Epithelial cell of proximal tubule (primary cell): Measurements from ENCODE around the gene MYO1D. TPM values are rescaled to one million over a fixed set of nuclear protein-coding genes. Genes with fewer than 3 reads are reported as not detected.

Experiments
- DNase-seq: peaks from one replicate; pipeline ENCODE4 v3.0.0-alpha.2; 2011; ENCODE audit warnings: low read depth
- H3K4me3 ChIP-seq: 2 replicates; pipeline ENCODE4 v1.5.1; 2011; ENCODE audit warnings: low read depth, mild to moderate bottlenecking, low read length
- total RNA-seq: library from RNA; depleted of rRNA; stranded (reverse); fragments of >200 nt; gene quantifications from 2 replicates; pipeline ENCODE4 v1.2.3, GENCODE V29; 2015
- TF ChIP-seq, protein P1 (sequence below): conservative IDR thresholded peaks from 2 replicates; pipeline ENCODE4 v1.5.1; 2012; ENCODE audit warnings: low read depth, mild to moderate bottlenecking, low read length

Gene MYO1D
- total RNA-seq, 1 donor from 2014 or later: 54.4 TPM

DNA sequence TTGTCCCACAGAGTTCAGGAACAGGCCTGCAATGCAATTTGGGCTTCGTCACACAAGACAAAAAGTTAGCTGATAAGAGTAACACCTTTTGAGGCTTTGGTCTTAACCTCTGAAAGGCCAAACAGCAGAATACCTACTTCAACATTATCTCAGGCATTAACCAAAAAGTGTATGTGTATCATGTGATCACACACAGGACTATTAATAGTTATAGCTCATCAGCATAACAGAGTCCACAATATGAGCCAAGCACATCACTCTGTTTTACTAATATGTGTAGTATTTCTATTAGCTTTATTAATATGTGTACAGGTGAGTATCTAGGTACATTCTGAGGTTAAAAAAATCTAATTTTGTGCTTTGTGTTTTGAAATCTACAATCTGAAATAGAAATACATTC is 30.8 kb downstream of the MYO1D start:
- no peak overlapping the region for H3K4me3 ChIP-seq
- DNase-seq: no peak
- TF ChIP-seq, protein P1, sequence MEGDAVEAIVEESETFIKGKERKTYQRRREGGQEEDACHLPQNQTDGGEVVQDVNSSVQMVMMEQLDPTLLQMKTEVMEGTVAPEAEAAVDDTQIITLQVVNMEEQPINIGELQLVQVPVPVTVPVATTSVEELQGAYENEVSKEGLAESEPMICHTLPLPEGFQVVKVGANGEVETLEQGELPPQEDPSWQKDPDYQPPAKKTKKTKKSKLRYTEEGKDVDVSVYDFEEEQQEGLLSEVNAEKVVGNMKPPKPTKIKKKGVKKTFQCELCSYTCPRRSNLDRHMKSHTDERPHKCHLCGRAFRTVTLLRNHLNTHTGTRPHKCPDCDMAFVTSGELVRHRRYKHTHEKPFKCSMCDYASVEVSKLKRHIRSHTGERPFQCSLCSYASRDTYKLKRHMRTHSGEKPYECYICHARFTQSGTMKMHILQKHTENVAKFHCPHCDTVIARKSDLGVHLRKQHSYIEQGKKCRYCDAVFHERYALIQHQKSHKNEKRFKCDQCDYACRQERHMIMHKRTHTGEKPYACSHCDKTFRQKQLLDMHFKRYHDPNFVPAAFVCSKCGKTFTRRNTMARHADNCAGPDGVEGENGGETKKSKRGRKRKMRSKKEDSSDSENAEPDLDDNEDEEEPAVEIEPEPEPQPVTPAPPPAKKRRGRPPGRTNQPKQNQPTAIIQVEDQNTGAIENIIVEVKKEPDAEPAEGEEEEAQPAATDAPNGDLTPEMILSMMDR: no peak

- no peak for DNase-seq
- TF ChIP-seq, protein P1: no peak
- H3K4me3 ChIP-seq: no peak overlapping the region
Measured at GRCh38 chr17:32840241-32840640, 36.7 kb downstream of the MYO1D start.

DNA sequence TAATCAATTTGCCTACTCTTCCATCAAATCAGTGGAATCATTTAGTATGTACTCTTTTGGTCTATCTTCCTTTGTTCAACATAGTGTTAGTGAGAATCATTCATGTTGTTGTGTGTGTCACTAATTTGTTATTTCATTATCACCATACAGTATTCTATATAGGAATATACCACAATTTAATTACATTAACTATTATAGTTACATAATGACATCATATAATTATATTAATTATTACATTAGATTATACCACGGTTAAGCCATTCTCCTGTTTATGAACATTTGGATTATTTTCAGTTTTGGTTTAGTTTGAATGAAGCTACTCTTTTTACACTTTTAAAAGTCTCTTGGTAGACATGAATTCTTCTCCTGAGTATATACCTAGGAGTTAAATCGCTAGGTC is 40.4 kb downstream of the MYO1D start:
- TF ChIP-seq, protein P1: no peak
- H3K4me3 ChIP-seq: no peak overlapping the region
- no peak for DNase-seq

- DNase-seq: no peak
- TF ChIP-seq, protein P1: no peak
- H3K4me3 ChIP-seq: no peak overlapping the region
Measured at GRCh38 chr17:32835291-32835761, 41.6 kb downstream of the MYO1D start.

DNA sequence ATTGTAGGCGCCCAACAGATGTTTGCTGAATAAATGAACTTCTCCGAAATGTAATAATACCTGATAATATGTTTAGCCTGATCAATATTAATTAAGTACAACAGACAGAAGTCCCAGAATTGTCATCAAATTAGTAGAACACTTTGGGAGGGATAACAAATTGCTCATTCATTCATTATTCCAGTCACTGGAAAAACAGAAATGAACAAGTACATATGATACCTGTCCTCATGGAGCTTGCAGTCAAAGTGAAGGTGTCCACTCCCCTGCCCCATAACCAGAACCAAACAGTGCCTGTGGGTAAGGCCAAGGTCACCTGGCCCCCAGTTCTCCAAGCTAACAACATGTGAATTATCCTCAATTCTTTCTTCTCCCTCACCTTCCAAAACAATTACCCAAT is 42.8 kb downstream of the MYO1D start:
- DNase-seq: no peak
- H3K4me3 ChIP-seq: no peak overlapping the region
- TF ChIP-seq, protein P1: no peak

- TF ChIP-seq, protein P1: no peak
- no peak for DNase-seq
- H3K4me3 ChIP-seq: no peak overlapping the region
Measured at GRCh38 chr17:32833526-32833925, 43.4 kb downstream of the MYO1D start.

DNA sequence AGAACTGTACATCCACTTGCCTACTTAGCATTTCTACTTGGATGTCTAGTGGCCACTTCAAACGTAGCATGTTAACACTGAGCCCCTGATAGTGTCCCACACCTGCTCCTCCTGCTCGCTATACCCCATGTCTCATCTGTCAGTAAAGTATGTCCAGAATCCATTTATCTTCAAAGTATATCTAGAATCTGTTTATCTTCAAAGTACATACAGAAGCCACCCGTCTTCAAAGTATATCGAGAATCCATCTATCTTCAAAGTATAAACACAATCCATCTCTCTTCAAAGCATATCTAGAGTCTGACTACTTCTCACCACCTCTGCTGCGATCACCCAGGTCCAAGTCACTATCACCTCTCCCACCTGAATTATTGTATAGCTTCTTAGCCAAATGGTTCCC is 43.8 kb downstream of the MYO1D start:
- no peak for DNase-seq
- H3K4me3 ChIP-seq: no peak overlapping the region
- TF ChIP-seq, protein P1: no peak
